PFSK-1 (cell line): Measurements from ENCODE around the gene CCDC88C.

Experiments used
- FOXP2 ChIP-seq: optimal IDR thresholded peaks from 2 replicates; pipeline ENCODE3; 2011; ENCODE audit warnings: borderline replicate concordance, control low read depth, inconsistent platforms; ENCODE audit not compliant: insufficient read depth; ENCODE audit errors: extremely low read length, extremely low read depth
- POLR2AphosphoS5 ChIP-seq: IDR thresholded peaks from 2 replicates; pipeline ENCODE4 v1.6.1; 2012; ENCODE audit warnings: low read depth, mild to moderate bottlenecking, control low read depth, low read length, moderate library complexity
- SIN3A ChIP-seq: IDR thresholded peaks from 2 replicates; pipeline ENCODE4 v1.6.1; 2012; ENCODE audit warnings: mild to moderate bottlenecking, low read length, moderate library complexity, borderline replicate concordance; ENCODE audit not compliant: insufficient read depth
- TAF1 ChIP-seq: IDR thresholded peaks from 2 replicates; pipeline ENCODE4 v1.6.1; 2012; ENCODE audit warnings: low read length, control low read depth, borderline replicate concordance; ENCODE audit not compliant: insufficient read depth
- TF ChIP-seq, protein P1 (sequence below), 2 experiments: IDR thresholded peaks; 2 replicates each; pipeline versions ENCODE4 v1.6.1 to v1.8.0; 2011 to 2012; ENCODE audit warnings: low read depth in 2 of 2, low read length in 2 of 2, control low read depth in 1 of 2, inconsistent platforms in 1 of 2, mild to moderate bottlenecking in 1 of 2, moderate library complexity in 1 of 2; ENCODE audit not compliant: insufficient read depth in 1 of 2

Gene CCDC88C

DNA sequence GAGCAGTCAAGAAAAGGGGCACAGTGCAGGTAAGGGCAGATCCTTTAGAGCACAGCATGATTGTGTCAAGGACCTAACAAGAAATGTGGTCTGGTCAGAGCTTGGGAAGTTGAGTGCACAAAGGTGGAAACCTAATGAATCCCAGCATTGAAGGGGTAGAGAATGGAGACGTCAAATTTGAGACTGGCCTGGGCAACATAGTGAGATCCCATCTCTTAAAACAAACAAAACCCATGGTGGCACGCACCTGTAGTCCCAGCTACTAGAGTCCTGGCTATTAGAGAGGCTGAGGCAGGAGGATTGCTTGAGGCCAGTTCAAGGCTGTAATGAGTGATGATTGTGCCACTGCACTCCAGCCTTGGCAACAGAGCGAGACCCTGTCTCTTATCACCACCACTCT is 37.0 kb upstream of the CCDC88C start:
- no peak for TF ChIP-seq POLR2AphosphoS5
- TF ChIP-seq SIN3A, result no peak
- TF ChIP-seq TAF1, result no peak
- TF ChIP-seq, protein P1, sequence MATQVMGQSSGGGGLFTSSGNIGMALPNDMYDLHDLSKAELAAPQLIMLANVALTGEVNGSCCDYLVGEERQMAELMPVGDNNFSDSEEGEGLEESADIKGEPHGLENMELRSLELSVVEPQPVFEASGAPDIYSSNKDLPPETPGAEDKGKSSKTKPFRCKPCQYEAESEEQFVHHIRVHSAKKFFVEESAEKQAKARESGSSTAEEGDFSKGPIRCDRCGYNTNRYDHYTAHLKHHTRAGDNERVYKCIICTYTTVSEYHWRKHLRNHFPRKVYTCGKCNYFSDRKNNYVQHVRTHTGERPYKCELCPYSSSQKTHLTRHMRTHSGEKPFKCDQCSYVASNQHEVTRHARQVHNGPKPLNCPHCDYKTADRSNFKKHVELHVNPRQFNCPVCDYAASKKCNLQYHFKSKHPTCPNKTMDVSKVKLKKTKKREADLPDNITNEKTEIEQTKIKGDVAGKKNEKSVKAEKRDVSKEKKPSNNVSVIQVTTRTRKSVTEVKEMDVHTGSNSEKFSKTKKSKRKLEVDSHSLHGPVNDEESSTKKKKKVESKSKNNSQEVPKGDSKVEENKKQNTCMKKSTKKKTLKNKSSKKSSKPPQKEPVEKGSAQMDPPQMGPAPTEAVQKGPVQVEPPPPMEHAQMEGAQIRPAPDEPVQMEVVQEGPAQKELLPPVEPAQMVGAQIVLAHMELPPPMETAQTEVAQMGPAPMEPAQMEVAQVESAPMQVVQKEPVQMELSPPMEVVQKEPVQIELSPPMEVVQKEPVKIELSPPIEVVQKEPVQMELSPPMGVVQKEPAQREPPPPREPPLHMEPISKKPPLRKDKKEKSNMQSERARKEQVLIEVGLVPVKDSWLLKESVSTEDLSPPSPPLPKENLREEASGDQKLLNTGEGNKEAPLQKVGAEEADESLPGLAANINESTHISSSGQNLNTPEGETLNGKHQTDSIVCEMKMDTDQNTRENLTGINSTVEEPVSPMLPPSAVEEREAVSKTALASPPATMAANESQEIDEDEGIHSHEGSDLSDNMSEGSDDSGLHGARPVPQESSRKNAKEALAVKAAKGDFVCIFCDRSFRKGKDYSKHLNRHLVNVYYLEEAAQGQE (IDR thresholded peaks at IDR 0.05; ENCODE audit: insufficient read depth in 1 of 2, low read depth in 2 of 2, low read length in 2 of 2), result no peak
- TF ChIP-seq FOXP2, result no peak

DNA sequence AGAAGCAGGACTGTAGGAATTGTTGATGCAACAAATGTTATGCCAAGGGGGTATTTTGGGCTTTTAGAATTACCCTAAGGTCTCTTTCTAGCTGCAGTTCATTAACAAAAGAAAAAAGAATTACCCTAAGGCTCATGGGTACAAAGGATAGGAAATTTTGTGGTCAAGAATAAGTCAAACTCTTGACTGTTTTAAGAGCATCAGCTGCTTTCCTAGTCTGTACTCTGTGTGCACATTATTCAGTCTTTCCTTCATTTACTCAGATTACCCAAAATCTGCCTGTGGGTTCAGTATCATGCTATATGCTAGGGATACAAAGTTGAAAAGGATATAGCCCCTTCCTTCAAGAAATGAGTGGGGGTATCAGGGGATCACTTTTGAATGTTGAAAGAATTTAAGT is 36.5 kb upstream of the CCDC88C start:
- TF ChIP-seq SIN3A, result no peak
- no peak for TF ChIP-seq FOXP2
- TF ChIP-seq TAF1, result no peak
- TF ChIP-seq, protein P1 (IDR thresholded peaks at IDR 0.05; ENCODE audit: insufficient read depth in 1 of 2, low read depth in 2 of 2, low read length in 2 of 2), result no peak
- TF ChIP-seq POLR2AphosphoS5, result no peak

DNA sequence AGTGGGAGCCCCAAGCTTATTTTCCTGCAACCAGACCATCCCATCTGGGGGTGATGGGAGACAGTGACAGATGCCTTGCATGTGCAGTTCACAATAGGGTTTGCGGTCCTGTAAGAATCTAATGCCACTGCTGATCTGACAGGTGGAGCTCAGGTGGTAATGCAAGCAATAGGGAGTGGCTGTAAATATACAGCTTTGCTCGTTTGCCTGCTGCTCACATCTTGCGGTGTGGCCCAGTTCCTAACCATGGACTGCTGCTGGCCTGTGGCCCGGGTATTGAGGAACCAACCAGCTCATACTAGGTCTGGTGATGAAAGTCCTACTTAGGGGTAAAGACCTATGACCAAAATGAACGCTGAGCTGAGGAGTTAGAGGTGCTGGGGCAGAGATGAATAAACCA is 36.1 kb upstream of the CCDC88C start:
- TF ChIP-seq TAF1, result no peak
- no peak for TF ChIP-seq POLR2AphosphoS5
- TF ChIP-seq FOXP2, result no peak
- no peak for TF ChIP-seq SIN3A
- TF ChIP-seq, protein P1 (IDR thresholded peaks at IDR 0.05; ENCODE audit: insufficient read depth in 1 of 2, low read depth in 2 of 2, low read length in 2 of 2), result no peak

DNA sequence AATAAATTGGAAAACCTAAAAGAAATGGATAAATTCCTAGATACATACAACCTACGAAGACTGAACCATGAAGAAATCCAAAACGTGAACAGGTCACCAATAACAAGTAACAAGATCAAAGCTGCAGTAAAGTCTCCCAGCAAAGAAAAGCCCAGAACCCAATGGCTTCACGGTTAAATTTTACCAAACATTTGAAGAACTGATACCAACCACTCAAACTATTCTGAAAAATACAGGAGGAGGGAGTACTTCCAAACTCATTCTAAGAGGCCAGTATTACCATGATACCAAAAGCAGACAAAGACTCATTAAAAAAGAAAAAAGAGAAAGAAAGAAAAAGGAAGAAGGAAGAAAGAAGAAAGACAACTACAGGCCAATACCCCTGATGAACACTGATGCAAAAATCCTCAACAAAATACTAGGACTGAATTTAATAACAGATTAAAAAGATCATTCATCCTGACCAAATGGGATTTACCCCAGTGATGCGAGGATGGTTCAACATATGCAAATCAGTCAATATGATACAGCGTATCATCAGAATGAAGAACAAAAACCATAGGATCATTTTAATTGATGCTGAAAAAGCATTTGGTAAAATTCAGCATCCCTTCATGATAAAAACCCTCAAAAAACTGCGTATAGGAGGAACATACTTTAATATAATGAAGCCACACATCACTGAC is 26.9 kb upstream of the CCDC88C start:
- TF ChIP-seq TAF1 (no peak), POLR2AphosphoS5 (no peak), SIN3A (no peak), FOXP2 (no peak)
- TF ChIP-seq, protein P1 (IDR thresholded peaks at IDR 0.05; ENCODE audit: insufficient read depth in 1 of 2, low read depth in 2 of 2, low read length in 2 of 2), result no peak

DNA sequence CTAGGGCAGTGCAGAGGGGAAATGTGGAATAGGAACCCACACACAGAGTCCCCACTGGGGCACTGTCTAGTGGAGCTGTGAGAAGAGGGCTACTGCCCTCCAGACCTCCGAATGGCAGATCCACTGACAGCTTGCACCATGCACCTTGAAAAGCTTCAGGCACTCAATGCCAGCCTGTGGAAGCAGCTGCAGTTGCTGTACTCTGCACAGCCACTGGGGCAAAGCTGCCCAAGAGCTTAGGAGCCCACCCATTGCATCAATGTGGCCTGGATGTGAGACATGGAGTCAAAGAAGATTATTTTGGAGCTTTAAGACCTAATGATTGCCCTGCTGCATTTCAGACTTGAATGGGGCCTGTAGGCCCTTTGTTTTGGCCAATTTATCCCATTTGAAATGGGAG is 21.7 kb upstream of the CCDC88C start:
- TF ChIP-seq, protein P1 (IDR thresholded peaks at IDR 0.05; ENCODE audit: insufficient read depth in 1 of 2, low read depth in 2 of 2, low read length in 2 of 2), result no peak
